Inflammatory macrophage treated with lipopolysaccharide for 4 hours (primary cell): ENCODE results near the gene TELO2.
A peak's percentile ranks its signal among the peaks of the same experiment; 100 is the strongest.
"Not testable (repeated sequence)": the region's sequence is repeated elsewhere in the genome, so short reads cannot be mapped to it uniquely, and the experiment has no call there.

Experiments
- DNase-seq: peaks from one replicate; pipeline ENCODE4 v3.0.0-alpha.2; 2020

TELO2 gene

DNA sequence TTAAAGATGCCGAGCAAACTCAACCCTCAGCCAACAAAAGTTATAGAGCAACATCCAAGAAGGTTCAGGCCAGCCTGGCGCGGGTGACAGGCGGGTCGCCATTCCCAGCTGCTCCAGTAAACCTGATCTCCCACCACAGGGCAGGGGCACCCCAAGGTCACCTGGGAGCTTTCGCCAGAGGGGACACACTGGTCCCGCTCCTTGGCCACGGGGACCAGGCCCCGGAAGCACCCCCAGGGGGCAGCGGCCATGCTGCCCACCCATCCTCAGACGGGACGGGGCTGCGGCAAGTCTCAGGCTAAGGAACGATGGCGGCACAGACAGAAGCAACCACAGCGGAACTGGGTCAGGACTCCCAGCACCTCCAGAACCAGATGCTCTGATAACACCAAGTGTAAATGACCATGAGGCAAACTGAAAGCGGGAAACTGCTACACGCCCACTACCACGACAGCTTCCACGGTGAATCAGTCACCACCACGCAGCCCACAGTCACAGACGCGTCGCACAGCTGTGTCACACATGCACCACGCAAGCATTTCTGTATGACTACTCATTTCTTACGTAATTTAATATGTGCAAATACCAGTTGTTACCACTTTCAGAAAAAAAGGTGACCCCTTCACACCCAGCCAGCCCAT lies 34.7 kb upstream of the TELO2 start:
- peak; percentile 87 for DNase-seq

DNA sequence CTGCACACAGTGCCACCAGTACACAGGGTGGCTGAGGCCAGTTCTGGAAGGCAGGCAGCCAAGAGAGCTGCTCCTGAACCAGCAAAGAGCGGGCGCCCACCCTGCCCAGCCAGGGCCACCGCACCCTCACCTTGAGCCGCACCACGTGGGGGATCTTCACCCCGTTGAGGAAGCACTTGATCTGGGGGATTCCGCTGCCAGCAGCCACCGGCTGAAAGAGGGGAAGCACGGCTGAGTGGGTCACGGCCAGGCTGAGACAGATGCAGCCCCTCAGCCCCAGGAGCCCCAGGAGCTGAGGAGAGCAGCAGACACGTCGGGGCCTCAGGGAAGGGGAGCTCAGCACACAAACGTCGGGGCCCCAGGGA lies 34.2 kb upstream of the TELO2 start:
- DNase-seq, result no peak

DNA sequence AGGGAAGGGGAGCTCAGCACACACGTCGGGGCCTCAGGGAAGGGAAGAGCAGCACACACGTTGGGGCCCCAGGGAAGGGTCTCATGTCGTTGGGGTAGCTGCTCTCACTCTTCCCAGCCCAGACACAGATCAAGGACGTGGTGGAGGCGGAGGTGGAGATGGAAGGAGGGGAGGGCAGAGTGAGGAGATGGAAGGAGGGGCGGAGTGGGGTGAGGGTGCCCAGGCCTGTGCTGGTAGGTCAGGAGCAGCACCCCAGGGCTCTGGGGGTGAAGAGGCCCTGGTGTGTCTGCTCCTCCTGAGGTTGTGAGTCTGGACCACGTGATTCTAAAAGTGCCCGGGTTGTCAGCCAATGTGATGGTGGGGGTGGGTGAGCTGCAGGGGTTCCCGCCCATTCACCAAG lies 33.2 kb upstream of the TELO2 start:
- no peak for DNase-seq

DNA sequence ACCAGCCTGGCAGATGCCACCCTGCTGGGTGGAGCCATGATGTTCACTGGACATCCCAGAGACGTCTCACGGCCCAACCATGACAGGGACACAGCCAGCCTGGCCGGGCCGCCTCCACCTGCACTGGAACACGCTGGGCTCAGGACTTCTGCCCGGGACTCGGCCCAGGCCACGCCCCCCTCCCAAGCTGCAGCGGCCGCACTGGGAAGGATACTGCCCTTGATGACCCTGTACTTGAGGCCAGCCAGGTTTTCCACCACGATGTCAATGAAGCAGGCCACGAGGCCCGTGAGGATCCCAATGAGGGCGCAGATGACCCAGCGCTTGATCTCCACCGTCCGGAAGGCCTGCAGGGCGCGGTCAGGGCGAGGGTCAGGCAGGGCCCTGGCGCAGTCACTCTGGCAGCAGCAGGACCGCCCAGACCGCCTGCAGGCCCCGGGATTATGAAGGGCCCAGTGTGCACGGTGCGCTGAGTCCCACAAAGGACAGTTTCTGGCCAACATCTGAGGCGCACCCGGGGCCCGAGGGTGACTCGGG lies 32.5 kb upstream of the TELO2 start:
- no peak for DNase-seq

GRCh38 chr16:1461146-1461545 lies 32.0 kb upstream of the TELO2 start:
- DNase-seq, result no peak

DNA sequence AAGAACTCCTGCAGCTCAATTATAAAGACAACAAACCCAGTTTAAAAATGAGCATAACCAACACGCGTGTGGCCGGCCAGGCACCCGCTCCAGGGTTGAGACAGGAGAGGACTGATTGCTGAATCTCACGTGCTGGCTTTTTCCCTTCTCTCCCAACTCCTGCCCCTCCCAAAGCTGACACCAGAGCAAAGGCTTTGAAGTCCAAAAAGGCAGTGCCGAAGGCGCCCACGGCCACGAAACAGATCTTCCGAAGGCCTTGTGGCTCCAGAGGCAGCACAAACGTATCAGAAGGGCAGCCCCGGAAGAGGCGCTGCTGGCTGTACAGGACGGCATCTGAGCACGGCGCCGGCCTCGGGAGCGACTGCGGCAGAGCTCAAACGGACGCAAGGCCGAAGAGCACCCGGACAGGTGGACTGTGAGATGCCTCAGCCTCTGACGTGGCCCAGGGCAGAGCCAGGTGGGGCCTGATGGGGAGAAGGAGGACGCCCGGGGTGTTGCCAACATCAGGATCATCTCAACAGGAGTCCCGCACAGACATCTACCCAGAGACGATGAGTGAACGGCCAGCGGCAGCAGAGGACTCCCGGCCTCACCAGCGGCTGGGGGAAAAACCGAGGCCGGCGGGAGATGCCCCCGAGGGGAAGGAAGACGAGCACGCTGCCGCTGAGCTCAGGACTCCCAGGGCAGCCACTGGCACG lies 28.8 kb upstream of the TELO2 start:
- DNase-seq, result no peak

- DNase-seq, result no peak
These were observed 28.1 kb upstream of the TELO2 start for GRCh38 chr16:1464894-1465566.

- DNase-seq, result no peak
These were observed 27.6 kb upstream of the TELO2 start for GRCh38 chr16:1465567-1465915.

GRCh38 chr16:1466054-1466453 lies 27.1 kb upstream of the TELO2 start:
- DNase-seq, result no peak

- peak; percentile 28 for DNase-seq
These were observed 26.1 kb upstream of the TELO2 start for GRCh38 chr16:1466968-1467521.

DNA sequence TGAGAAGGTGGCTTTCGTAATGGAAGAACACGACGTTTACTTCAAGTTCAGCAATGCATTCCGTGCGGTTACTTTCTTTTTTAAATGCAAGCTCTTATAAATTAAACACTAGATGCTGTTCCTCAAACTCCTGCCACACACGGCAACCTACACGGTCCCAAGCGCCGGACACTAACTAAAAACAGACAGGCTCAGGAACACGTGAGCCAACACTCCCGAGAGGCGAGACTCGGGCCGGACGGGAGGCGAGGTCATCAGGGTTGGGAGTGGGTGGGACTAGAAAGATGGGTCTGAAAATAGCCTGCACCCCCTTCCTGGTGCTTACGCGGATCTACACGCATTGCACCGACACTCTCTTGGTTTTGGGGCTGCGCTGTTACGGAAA lies 24.7 kb upstream of the TELO2 start:
- peak; percentile 64 for DNase-seq

GRCh38 chr16:1469141-1469540 lies 24.0 kb upstream of the TELO2 start:
- DNase-seq, result not testable (repeated sequence)

DNA sequence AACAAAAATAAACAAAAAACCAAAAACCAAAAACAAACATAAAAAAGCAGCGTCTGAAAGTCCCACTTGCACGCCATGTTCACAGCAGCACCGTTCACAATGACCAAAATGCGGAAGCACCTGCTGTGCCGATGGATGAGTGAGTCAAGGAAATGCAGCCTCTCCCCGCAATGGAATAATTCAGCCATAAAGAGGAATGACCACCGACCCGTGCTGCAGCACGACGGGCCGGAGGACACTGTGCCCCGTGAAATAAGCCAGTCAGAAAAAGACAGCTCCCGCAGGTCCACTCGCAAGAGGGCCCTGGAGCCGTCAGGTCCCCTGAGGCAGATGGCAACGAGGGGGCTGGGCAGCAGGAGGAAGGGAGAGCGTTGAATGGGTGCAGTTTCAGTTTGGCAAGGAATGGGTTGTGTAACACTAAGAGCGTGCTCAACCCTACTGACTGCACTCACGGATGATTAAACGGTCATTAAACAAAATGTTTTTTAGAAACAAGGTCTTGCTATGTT lies 23.4 kb upstream of the TELO2 start:
- peak; percentile 87 for DNase-seq

GRCh38 chr16:1470481-1471251 lies 22.5 kb upstream of the TELO2 start:
- DNase-seq, result peak; percentile 98

GRCh38 chr16:1471569-1472194 lies 21.5 kb upstream of the TELO2 start:
- DNase-seq, result peak; percentile 27

GRCh38 chr16:1472974-1473373 lies 20.2 kb upstream of the TELO2 start:
- no peak for DNase-seq

- DNase-seq, result no peak
These were observed 18.9 kb upstream of the TELO2 start for GRCh38 chr16:1474082-1474795.

DNA sequence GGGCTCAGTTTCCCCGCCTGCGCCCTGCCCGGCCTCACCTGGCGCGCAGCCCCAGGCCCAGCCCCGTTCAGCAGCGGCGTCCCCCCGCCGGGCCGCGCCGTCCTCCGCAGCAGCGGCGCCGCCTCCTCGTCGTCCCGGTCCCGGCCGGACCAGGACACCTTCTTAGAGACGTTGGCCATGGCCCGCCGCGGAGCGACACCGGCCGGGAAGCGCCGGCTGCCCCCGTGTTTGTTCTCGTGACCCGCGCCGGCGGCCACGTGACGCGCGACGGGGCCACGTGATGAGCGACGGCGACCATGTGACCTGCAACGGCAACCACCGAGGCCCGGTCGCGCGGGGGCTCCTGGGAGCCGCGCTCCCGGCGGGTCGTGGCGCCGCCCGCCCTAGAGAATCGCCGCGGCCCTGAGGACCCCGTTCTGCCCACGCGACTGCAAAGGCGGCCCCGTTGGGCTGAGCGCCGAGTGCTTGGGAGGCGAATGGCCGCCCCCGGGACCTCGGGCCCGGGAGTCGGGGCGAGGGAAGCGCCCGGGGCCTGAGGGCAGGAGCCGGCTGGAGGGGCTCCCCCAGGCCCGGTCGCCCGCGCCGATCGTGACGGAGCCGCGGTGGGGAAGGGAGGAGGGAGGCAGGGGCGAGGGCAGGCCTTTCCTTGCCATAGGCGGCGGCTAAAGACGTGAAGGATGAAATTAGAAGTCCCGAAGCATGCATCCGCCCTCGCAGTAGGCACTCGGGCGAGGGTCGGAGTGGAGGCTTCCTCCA lies 18.2 kb upstream of the TELO2 start, which contains the start of gene CLCN7:
CLCN7 (minus strand) TSS at position 233 of the 756 bp plus-strand sequence; CDS start at position 179, 54 bp downstream.
- peak; percentile 90 for DNase-seq

DNA sequence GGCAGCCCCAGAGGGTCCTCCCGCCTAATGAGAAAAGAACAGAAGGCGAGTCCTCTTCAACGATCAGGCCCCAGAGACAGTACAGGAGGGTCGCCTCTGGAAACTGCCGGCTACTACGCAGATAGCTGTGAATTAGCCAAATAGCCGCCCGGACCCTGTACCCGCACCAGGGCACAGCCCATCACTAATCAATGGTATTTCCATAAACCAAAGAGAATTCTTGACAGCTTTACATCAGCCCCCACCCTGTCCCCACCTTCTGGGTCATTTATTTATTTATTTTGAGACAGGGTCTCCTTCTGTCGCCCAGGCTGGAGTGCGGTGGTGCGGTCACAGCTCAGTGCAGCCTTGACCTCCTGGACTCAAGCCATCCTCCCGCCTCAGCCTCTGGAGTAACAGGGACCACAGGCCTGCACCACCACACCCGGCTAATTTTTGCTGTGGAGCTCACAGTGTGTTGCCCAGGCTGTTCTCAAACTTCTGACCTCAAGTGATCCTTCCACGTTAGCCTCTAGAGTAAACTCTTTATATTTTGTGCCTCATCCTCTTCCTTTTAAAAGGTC lies 17.5 kb upstream of the TELO2 start:
- no peak for DNase-seq

DNA sequence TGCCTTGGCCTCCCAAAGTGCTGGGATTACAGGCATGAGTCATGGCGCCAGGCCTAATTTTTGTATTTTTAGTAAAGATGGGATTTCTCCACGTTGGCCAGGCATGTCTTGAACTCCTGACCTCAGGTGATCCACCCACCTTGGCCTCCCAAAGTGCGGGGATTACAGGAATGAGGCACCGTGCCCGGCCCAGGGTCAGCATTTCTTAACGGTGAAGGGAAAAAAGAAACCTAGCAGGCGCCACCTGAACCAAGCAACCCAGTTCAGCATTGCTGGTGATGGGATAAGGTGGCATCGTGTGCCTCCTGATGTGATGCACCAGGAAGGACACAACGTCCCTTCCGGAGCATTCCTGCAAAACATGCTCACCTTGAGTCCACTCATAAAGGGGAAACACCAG lies 16.1 kb upstream of the TELO2 start:
- no peak for DNase-seq
